Measurements from ENCODE around the gene H2AZ2.
A peak's percentile ranks its signal among the peaks of the same experiment; 100 is the strongest.
"Not testable (repeated sequence)": the region's sequence is repeated elsewhere in the genome, so short reads cannot be mapped to it uniquely, and the experiment has no call there.

H2AZ2 gene

GRCh38 chr7:44814919-44815318 lies 33.0 kb downstream of the H2AZ2 start:
- DNase-seq (ENCODE audit: low spot score) = no peak

DNA sequence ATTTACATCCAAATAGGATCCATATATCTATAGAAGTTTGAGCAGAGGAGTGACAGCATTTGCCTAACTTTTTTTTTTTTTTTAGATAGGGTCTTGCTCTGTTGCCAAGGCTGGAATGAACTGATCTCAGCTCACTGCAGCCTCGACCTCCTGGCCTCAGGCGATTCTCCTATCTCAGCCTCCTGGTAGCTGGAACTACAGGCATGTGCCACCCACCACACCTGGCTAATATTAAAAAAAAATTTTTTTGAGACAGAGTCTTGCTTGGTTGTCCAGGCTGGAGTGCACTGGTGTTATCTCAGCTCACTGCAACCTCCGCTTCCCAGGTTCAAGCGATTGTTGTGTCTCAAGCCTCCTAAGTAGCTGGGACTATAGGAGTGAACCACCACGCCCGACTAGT lies 36.3 kb downstream of the H2AZ2 start:
- DNase-seq (ENCODE audit: low spot score) = no peak

GRCh38 chr7:44811093-44811492 lies 36.8 kb downstream of the H2AZ2 start:
- no peak for DNase-seq (ENCODE audit: low spot score)

- DNase-seq (ENCODE audit: low spot score) = no peak
Measured at GRCh38 chr7:44808914-44809393, 38.9 kb downstream of the H2AZ2 start.

DNA sequence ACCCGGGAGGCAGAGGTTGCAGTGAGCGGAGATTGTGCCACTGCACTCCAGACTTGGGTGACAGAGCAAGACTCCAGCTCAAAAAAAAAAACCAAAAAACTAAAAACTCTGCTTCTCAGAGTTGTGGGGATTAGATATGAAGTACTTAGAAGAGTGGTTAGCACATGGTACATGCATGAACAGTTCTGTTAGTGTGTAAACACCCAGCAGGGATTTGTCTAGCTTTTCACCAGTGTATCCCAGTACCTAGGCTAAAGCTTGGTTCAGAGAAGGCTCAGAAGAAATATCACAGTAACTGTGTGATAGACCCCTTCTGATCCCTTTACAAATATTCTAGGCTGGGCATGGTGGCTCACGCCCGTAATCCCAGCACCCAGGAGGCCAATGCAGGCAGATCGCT lies 41.9 kb downstream of the H2AZ2 start:
- no peak for DNase-seq (ENCODE audit: low spot score)

GRCh38 chr7:44803828-44804519 lies 43.9 kb downstream of the H2AZ2 start:
- not testable (repeated sequence) for DNase-seq (ENCODE audit: low spot score)

DNA sequence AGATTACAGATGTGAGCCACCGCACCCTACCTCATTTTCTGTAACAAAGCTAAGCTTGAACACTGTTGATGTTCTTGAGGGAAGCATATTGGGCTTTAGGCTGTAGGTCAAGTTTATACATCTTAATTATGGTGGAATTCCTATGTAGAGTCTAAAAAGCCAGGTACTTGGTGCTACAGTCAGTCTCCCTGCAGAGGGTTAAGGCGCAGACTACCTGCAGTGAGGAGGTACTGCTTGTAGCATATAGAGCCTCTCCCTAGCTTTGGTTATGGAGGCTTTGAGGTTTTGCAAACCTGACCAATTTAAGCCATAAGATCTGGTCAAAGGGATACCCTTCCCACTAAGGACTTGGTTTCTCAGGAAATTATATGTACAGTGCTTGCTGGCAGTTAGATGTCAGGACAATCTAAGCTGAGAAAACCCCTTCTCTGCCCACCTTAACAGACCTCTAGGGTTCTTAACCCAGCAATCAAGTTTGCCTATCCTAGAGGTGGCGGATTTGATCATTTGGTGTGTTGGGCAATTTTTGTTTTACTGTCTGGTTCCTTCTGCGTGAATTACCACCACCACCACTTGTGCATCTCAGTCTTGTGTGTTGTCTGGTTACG lies 45.4 kb downstream of the H2AZ2 start:
- DNase-seq (ENCODE audit: low spot score) = no peak

GRCh38 chr7:44801890-44802289 lies 46.0 kb downstream of the H2AZ2 start:
- peak; percentile 51 for DNase-seq (ENCODE audit: low spot score)

GRCh38 chr7:44799939-44800338 lies 47.9 kb downstream of the H2AZ2 start:
- no peak for DNase-seq (ENCODE audit: low spot score)

DNA sequence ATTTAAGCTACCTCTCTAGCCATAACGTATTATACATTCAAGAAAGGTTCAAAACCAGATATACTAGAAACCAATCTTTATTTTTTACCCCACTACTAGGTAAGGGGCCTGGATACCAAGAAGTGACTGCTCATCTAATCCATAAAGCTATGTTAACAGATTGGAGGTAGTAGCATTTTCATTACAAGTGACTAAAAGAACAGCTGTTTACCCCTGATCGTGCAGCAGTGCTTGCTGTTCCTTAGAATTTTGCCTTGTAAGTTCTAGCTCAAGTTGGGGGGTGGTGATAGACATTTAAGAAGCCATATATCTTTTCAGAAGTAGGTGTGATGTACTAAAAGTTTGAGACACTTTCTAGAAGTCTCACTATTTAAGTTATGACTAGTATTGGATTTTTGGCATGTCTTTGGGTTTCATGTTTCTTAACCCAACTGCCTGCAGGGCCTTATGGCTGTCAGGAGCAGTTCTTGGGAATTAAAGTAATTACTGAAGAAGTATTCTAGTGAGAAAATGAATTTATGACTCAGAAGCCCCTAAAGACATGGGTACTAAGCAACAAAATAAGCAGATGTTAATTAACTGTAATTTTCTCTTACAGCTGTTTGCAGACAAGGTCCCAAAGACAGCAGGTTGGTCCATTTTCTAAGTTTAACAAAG lies 49.1 kb downstream of the H2AZ2 start:
- DNase-seq (ENCODE audit: low spot score) = no peak

DNA sequence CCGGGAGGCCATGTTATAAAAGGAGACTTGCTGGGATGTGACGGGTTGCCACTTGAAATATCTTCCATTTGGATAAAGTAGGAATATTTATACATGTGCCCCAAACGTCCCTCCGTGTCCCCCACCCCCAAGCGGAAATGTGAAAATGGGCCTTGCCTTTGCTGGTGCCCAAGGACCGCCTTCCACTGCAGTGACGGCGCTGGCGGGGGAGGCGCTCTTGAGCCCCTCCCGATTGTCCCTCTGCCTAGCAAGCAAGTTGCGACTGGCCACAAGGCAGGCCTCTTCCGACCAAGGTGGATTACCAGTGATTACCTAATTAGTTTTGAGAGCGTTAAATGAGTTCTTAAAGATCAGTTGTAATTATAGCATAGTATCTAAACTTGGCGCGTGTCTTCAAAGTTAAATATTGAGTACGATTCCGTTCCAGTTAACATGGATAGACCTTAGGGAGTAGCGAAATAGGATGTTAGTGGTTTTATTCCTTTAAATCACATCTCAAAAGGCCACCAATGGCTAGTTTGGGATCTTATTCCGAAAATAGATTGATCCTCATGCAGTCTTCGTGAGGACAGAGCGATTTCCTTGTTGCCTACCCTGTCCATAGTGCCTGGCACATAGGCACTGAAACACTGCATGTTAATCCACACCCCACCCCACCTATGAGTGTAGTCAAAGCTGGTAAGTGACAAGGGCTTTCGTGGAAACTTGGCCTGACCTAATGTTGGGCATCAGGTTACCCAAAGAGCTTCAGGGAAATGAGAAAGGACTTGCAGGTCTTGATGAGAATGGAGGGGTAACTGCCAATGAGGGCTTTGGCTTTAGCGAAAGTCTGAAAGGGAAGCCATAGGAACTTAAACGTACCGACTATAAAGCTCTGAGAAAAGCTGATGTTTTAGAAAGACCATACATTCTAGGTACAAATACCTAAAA lies 50.3 kb downstream of the H2AZ2 start:
- peak; percentile 90 for DNase-seq (ENCODE audit: low spot score)

GRCh38 chr7:44796504-44797328 lies 51.2 kb downstream of the H2AZ2 start, which contains the start of gene PPIA:
Gene PPIA, plus strand, starts transcription at chr7:44796681. Its CDS starts 44 bp downstream, at chr7:44796725.
- peak; percentile 100 for DNase-seq (ENCODE audit: low spot score)

DNA sequence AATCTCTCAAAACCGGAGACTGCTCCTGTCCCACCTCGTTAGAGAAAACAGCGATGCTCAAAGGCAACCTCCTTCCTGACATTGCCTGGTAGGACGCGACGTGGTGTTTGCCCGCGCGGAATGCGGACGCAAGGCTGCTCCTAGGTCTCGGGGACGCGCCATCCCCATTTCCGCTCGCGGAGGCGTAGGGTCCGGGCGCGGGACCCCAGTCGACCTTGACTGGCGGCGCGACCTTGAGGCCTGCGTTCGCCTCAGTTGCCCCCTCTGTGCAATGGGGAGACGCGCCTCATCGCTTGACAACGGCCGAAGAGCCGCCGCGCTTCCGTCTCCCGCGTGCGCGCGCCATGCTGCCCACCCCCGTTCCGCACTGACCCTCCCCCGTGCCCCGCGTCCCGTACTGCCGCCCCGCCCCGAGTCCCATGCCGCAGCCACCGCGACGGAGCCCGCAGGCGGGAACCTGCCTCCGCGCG lies 51.8 kb downstream of the H2AZ2 start:
- DNase-seq (ENCODE audit: low spot score) = peak; percentile 59

DNA sequence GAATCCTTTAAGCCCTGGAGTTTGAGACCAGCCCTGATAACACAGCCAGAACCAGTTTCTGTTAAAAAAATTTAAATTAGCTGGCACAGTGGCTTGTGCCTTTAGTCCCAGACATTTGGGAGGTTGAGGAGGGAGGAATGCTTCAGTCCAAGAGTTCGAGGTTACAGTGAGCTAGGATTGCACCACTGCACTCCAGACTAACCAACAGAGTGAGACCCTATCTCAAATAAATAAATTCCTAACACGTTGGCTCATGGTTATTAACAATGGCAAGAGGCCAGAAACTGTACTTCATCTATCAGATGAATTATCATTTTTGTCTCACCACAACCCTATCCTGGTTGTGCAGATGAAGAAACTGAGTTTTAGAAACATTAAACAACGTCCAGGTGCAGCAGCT lies 53.6 kb downstream of the H2AZ2 start:
- DNase-seq (ENCODE audit: low spot score) = no peak

DNA sequence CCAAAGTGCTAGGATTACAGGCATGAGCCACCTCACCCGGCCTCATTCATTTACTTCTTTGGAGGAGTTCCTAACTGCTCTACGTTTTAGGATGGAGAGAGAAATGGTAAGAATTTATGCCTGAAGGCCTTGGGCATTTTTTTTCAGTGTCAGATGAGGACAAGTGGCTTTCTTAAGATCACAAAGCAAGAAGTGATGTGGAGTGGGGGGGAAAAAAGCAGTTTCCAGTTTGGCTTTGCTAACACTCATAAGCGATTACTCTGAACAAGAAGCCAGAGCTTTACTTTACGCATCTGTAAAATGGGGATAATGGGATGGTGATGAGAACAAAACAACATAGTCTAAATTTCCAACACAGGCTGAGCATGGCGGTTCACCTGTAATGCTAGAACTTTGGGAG lies 54.0 kb downstream of the H2AZ2 start:
- no peak for DNase-seq (ENCODE audit: low spot score)

DNA sequence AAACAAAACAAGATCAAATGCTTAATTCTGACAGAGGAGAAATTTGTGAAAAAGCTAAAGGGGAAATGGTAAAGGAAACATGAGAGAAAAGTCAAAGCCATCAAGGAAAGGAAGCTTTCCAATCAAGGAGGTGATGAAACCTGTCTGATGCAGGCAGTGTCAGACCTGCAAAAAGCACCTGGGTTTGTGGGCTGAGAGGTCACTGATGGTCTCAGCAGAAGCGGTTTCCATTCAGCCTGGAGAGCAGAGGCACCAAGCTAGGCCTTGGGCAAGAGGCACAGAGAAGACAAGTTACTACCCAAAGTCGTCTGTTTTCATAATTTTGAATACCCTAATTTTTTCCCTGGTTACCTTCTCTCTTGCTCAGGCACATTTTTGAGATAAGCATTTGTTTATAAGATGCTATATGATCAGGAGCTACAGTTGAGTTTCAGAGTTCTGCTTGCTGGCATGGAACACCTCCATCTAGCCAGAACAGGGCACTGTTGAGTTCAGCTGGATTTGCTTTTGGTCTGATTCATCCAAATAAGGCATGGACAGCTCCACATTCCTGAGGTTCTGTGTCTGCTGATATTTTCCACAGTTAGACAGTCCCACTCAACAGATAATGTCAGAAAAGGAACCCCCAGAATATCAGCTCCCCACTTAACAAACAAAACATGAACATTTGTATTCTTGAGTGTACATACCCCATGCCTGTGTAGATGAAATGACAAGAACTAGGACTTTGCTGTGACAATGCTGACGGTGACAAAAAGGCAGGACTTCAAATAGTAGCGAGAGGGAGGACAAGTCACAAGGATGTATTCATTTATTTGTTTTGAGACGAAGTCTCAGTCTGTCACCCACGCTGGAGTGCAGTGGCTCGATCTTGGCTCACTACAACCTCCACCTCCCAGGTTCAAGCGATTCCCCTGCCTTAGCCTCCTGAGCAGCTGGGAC lies 56.3 kb downstream of the H2AZ2 start:
- peak; percentile 84 for DNase-seq (ENCODE audit: low spot score)

DNA sequence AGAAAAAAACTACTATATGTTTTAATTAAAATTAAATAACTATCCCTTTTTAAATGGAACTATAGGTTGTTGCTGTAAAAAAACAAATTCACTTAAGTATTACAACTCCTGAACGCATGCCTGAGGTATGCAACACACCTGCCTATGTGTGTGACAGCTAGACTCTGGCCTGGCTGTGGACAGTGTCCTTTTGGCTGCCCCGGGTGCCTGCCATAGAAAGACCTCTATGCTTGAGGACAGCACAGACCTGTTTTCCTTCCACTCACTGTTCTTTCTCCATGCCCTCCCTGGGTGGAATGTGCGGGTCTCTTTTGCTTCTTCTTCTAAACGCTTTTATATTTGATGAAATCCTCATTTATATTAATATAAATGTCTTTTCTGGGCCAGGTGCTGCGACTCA lies 57.9 kb downstream of the H2AZ2 start:
- no peak for DNase-seq (ENCODE audit: low spot score)

GRCh38 chr7:44787762-44788161 lies 60.1 kb downstream of the H2AZ2 start:
- DNase-seq (ENCODE audit: low spot score) = no peak

DNA sequence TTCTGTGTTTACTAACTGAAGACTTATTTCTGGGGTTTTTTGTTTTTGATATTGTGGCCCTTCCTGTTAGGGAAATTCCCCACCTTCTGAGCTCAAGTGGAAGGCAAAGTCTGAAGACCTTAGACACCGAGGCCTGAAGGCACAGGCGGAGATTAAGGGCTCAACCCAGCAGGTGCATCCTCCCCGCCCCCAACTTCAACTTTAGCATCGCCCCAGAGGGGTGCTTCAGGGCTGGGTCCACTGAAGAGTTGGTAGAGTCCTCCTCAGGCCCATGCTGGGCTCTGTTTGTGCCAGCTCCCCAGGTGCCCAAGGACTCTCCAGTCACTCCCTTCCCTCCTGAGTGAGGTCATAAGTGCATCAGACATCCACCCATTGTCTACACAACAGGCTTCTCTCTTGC lies 60.8 kb downstream of the H2AZ2 start:
- DNase-seq (ENCODE audit: low spot score) = no peak

DNA sequence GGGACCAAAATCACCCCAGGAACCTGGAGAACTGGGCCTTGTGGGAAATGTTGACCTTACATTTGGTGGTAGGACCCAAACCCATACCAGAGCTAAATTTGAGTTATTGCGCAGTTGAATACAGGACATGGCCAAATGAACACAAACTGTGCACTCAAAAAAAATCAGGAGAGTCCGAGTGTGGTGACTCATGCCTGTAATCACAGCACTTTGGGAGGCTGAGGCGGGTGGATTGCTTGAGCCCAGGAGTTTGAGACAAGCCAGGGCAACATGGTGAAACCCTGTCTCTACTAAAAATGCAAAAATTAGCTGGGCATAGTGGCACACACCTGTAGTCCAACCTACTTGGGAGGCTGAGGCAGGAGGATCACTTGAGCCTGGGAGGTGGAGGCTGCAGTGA lies 62.7 kb downstream of the H2AZ2 start:
- not testable (repeated sequence) for DNase-seq (ENCODE audit: low spot score)

Measured in GM03348 (cell line).